GM08714 (cell line): ENCODE data around the gene ITIH2.

ENCODE experiments used
- H3K4me3 ChIP-seq: fragments of 200-500 bp; sonication (Bioruptor generic); 2 replicates; pipeline ENCODE4 v1.5.1; 2014; ENCODE audit warnings: mild to moderate bottlenecking, low read length, inconsistent platforms
- ZNF274 ChIP-seq: IDR thresholded peaks from 2 replicates; pipeline ENCODE4 v1.6.1; 2012; ENCODE audit warnings: mild to moderate bottlenecking, low read depth, low read length

Gene ITIH2

GRCh38 chr10:7792541-7792940 is 89.4 kb downstream of the ITIH2 start:
- no peak overlapping the region for H3K4me3 ChIP-seq
- no peak for TF ChIP-seq ZNF274

GRCh38 chr10:7794251-7795026 is 91.3 kb downstream of the ITIH2 start:
- H3K4me3 ChIP-seq, result no peak overlapping the region
- no peak for TF ChIP-seq ZNF274

- no peak overlapping the region for H3K4me3 ChIP-seq
These were observed 92.5 kb downstream of the ITIH2 start for GRCh38 chr10:7795605-7796004.

GRCh38 chr10:7797582-7797981 is 94.5 kb downstream of the ITIH2 start:
- no peak overlapping the region for H3K4me3 ChIP-seq
- no peak for TF ChIP-seq ZNF274

More at GRCh38 chr10:7795605-7796004, 92.5 kb downstream of the ITIH2 start:
- no peak for TF ChIP-seq ZNF274
